GM19463 (cell line): ENCODE results near the gene UNCX.
"Not testable (repeated sequence)": the region's sequence is repeated elsewhere in the genome, so short reads cannot be mapped to it uniquely, and the experiment has no call there.

Experiments
- ATAC-seq: cut with Tn5 transposase; IDR thresholded peaks from one replicate; pipeline ENCODE4 v1.9.1; 2021; ENCODE audit warnings: mild to moderate bottlenecking, moderate library complexity; ENCODE audit not compliant: unreplicated experiment

The UNCX gene

DNA sequence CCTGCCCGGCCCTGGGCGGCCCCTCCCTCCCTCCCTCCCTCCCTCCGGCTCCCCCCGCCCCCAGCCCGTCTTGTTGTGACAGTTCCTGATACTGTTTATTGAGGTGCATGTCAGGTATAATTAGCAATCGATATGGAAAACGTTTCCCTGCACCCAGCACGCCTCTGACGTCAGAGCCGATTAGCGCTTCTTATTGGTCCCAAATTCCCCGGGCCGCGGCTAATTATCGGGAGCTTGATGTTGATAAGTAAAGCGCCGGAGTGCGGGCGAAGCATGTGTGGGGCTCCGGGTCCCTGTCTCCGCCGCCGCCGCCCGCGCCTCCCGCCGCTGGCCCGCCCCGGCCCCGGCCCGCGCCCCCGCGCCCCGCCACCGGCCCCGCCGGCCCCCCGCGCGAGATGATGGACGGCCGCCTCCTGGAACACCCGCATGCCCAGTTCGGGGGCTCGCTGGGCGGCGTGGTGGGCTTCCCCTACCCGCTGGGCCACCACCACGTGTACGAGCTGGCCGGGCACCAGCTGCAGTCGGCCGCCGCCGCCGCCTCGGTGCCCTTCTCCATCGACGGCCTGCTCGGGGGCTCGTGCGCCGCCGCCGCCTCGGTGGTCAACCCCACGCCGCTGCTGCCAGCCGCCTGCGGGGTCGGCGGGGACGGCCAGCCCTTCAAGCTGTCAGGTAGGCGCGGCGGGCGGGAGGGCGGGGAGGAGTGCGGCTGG, at the start of gene UNCX:
UNCX (plus strand) TSS at position 250 of the 710 bp plus-strand sequence; CDS start at position 396, 146 bp downstream.
- ATAC-seq, result no peak

DNA sequence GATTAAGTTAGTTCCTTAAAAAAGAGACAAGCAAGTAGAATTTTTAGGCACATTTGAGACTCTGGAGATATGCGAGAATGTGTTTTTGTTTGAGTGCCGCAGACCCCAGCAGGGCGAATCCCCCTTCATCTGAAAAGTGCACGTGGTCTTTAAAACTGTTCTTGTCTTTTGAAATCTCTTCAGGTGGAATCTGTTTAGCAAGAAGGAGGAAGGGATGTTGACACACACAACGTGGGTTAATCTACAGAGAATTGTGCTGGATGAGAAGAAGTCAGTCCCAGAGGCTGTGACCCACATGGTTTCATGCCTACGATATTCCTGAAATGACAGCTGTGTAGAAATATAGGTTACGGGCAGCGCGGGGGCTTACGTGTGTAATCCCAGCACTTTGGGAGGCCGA, 45.5 kb upstream of the UNCX start:
- ATAC-seq, result no peak

DNA sequence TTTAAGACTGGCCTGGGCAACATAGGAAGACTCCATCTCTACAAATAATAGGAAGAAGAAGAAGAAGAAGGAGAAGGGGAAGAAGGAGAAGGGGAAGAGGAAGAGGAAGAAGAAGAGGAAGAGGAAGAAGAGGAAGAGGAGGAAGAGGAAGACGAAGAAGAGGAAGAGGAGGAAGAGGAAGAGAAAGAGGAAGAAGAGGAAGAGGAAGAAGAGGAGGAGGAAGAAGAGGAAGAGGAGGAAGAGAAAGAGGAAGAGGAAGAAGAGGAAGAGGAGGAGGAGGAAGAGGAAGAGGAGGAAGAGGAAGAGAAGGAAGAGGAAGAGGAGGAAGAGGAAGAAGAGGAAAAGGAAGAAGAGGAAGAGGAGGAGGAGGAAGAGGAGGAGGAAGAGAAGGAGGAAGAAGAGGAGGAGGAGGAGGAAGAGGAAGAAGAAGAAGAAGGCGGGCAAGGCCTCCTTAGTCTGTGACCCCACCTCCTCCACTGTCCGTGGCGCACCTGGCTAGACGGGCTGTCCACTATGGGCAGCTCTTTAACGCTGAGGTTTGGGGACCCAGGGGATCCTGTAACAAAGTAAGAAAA, 43.9 kb upstream of the UNCX start:
- ATAC-seq, result no peak

DNA sequence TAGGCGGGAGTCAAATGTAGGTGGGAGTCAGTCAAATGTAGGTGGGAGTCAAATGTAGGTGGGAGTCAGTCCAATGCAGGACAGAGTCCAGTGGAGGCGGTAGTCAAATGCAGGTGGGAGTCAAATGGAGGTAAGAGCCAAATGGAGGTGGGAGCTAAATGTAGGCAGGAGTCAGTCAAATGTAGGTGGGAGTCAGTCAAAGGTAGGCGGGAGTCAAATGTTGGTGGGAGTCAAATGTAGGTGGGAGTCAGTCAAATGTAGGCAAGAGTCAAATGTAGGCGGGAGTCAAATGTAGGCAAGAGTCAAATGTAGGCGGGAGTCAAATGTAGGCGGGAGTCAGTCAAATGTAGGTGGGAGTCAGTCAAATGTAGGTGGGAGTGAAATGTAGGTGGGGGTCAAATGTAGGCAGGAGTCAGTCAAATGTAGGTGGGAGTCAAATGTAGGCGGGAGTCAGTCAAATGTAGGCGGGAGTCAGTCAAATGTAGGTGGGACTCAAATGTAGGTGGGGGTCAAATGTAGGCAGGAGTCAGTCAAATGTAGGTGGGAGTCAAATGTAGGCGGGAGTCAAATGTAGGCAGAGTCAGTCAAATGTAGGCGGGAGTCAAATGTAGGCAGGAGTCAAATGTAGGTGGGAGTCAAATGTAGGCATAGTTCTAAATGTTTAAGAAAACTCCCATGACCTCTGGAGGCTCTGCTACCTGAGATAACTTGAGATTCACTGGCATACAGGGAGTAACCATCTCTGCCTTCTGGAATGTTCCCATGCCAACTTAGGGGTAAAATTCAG, 42.5 kb upstream of the UNCX start:
- ATAC-seq, result no peak

DNA sequence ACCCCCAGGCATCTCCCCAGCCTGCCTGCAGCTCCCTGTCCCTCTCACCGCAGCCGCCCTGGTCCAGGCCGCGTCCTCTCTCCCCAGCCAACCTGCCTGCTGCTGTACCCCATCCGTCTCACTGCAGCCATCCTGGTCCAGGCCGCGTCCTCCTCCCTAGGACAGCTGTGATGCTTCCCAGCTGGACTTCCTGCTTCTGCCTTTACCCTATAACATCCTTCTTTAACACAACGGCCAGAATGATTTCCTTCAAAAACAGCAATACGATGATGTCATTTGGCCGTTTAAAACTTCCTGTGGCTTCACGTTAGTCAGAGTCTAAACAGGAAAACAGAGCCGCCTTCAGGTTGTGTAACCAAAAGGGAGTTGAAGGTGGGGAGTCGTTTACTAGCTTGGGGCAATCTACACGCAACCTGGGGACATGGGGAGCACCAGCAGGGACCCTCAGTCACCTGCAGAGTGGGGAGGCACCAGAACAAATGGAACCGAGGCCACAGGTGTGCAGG, 40.4 kb upstream of the UNCX start:
- no peak for ATAC-seq

DNA sequence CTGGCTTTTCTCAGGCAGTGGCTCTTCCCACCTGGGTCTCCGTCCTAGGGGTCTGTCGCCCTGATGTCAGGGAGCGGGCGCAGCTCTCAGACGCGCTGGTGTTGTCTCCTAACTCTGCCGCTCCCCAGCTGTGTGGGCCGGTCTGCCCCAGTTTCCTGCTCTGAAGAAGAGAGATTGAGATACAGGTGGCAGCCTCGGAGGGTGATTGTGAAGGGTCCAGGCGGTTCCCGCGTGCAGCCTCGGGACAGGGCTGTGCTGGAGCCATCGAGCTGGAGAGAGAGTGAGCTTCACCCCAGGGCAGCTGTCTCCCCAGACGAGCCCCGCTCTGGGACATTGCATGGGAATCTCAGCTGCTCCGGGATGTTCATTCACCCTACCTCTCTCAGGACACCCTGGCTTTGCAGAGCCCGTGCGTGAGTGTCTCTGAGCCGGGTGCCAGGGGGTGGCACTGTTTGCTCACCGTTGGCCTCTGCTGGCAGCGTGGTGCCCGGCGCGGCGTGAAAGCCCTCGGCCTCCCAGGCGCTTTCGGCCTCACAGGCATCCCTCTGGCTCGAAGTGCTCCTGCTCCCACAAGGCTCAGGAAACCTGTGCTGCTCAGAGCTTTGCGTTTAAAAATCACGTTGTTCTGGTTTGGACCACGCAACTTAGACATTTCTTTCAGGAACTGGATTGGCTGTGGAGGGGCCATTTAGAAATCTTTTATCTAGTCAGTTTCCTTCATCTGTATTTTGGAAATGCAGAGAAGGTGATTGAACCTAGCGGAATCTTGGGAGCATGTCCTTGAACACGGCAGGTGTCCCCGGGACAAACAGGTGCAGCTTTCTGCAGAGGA, 38.9 kb upstream of the UNCX start:
- no peak for ATAC-seq

DNA sequence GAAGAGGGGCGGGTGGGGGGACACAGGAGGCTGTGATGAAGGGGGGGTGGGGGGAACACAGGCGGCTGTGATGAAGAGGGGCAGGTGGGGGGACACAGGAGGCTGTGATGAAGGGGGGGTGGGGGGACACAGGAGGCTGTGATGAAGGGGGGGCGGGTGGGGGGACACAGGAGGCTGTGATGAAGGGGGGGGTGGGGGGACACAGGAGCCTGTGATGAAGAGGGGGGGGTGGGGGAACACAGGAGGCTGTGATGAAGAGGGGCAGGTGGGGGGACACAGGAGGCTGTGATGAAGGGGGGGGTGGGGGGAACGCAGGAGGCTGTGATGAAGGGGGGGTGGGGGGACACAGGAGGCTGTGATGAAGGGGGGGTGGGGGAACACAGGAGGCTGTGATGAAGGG, 36.2 kb upstream of the UNCX start:
- ATAC-seq, result not testable (repeated sequence)

DNA sequence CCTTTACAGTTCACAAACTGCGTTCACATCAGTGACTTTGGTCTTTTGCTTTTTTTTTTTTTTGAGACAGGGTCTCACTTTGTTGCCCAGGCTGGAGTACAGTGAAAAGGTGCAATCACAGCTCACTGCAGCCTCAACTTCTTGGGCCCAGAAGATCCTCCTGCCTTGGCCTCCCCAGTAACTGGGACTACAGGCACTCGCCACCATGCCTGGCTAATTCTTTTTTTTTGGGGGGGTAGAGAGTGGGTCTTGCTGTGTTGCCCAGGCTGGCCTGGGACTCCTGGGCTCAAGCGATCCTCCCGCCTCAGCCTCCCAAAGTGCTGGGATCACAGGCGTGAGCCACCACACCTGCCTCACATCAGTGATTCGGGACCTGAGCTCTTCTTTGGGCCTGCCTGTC, 35.7 kb upstream of the UNCX start:
- ATAC-seq, result no peak

DNA sequence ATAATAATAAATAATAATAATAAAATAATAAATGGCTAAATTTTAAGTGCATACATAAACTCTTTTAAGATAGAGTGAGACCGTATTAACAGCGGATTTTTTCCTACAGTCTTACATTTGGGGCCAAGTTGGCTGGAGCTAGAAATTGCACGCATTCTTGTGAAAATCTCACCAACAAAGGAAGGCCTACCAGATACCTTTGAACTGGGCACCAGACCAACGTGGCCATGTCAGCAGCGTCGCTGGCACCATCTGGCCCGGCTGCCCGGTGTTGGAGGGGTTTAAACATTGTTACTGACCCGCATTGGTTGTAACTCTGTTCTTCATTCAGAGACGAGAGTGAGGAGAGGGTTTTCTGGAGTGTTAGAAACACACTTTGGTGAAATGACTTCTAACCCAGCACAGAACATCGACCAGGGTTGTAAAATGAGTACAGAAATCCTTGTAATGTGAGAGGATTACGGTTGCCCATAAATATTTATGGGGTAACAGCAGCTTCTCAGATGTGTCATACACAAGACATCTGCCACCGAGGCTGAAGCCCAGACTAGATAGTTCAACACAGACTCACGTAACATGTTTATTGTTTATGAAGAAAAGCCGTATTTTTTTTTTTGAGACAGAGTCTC, 34.6 kb upstream of the UNCX start:
- ATAC-seq, result no peak

DNA sequence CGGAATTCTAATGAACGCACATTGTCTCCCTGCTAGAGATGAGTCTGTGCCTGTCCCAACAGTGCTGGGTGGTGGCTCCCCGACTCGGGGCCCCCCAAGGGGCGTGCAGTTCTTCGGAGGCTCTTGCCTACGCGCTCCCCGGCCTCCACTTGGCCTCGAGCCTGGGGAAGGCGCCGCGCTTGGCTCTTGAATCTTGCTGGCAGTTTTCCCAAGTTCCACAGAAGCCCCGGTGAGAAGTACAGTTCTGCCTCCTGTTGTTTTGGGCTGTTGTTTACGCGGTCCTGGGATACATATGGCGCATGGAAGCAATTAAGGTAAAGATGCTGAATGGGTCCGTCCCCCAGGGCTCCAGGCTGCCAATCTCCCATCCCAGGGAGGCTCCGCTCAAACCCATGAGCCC, 32.6 kb upstream of the UNCX start:
- no peak for ATAC-seq

DNA sequence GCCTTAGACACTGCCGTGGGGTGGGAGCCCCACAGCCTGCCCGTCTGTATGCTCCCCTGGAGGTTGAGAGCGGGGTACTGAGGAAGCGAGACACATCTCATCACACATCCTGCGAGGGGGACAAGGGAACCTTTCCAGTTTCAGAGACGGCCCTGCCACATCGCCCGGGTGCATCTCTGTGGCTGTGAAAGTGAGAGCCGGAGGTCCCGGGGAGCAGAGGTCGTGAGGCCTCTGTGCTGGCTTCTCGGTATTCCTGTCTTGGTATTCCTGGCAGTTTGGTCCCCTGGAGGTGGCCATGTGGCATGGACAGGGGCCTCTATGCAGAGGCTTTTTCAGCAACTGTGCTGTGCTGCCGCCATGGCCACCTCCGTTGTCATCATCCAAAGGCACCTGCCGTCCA, 30.8 kb upstream of the UNCX start:
- ATAC-seq, result no peak

DNA sequence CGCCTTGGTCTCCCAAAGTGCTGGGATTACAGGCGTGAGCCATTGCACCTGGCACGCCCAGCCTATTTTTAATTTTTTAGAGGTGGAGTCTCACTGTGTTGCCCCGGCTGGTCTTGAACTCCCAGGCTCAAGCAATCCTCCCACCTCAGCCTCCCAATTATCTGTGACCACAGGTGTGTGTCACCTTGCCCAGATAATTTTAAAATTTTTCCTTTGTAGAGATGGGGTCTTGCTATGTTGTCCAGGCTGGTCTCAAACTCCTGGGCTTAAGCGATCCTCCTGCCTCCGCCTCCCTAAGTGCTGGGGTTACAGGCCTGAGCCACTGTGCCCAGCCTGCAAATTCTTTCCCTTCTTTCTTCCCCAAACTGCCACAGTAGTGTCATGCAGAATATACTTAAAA, 29.8 kb upstream of the UNCX start:
- ATAC-seq, result not testable (repeated sequence)

DNA sequence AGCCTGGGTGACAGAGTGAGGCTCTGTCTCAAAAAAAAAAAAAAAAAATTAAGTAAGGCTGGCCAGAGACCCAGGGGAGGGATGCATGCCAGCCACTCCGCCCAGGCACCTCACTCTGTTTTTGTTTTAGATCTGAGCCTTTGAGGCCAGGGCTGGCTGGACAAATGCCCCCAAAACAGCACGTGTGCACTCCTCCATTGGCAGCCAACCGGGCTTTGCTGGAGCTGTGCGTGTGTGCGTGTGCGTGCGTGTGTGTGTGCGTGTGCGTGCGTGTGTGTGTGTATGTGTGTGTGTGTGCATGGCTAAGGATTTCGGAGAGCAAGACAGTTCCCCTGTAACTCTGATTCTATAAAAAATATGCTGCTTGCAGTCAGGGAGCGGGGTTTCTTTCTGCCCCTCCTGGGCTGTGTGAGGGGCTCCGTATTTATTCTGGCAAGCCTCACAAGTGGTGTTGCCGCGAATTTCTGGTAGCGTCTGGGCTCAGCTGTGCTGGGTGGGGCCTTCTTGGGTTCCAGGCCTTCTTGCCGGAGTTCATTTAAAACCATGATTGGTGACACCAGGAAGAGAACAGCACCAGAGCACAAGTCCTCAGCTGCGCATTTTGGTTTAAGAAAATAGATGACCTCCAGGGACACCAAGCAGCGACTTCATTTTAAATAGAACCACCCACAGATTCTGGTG, 28.1 kb upstream of the UNCX start:
- no peak for ATAC-seq

DNA sequence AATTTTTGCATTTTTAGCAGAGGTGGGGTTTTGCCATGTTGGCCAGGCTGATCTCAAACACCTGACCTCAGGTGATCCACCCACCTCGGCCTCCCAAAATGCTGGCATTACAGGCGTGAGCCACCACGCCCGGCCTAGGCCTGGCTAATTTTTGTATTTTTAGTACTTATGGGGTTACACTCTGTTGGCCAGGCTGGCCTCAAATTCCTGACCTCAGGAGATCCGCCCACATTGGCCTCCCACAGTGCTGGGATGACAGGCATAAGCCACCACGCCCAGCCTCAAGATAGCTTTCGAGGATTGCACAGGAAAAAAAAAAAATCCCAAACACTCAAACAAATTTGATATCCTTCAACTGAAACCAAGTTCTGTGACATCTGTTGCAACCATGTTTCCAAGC, 26.9 kb upstream of the UNCX start:
- not testable (repeated sequence) for ATAC-seq

DNA sequence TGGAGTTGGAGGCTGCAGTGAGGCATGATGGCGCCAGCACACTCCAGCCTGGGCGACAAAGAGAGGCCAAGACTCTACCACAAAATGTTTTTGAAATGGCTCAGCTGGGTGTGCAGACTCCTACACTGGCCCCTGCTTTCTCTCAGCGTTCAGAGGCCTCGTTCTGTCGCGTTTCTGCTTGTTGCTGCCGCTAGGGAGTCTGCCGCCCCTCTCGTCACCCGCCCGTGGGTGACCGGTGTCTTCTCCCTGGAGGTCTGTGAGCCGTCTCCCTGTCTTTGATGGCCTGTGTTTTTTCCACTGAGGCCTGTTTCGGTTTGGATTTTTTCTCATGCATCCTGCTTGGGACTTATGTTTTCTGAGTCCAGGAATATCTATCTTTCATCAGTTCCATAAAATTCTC, 23.6 kb upstream of the UNCX start:
- no peak for ATAC-seq

DNA sequence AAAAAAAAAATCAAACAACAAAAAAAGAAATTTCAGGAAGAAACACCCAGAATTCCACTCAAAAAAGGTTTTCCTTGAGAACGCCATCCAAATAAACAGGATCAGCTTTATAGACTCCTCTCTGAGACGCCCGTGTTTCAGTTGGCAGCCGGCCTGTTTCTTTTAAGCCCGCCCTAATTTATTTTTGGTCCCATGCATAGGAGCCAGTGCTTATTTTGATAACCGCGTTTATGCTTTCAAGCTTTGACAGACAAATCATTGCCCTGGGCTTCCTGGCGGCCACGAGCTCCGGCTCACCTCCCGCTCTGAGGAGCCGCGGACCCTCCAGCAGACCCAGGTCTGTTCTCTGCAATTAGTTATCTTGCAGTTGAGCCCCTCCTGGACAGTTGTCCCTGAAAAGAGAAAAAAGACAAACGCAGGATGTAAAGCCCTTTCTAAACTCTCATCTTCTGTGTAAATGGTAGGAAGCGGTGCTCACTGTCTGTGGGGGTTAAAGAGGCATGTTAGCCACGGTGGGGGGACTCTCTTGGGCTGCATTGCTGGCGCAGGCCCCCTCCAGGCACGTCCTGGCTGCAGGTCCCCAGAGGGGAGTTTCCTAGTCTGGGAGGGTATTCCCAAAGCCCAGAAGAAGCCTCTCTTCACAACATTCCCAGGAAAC, 22.2 kb upstream of the UNCX start:
- ATAC-seq, result no peak

DNA sequence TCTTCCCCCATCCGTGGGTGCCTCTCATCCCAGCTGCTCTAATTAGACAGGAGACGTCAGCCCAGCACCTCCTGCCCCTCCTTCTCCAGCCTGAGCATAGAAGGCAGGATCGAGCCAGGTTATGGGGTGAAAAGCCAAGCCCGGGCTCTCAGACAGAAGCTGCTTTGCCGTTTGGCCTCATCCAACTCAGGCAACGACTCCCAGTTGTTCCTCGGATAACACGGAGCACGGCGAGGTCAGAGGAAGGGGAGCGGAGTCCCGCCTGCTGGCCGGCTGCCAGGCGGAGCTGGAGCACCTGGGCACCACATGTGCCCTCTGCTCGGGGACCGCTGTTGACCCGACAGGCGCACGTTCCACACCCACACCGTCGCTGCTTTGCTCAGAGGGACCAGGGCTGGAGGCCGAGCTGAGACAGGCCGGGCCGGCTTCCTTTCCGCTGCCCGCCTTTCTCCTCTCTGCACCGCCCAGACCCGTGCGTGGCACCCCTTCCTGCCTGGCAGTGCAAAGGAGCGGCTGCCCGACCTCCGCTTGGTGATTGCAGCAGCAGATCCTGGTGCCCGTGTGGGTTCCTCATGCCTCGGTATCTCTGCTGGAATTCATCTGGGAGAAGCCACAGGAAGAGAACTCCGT, 21.6 kb upstream of the UNCX start:
- ATAC-seq, result no peak

DNA sequence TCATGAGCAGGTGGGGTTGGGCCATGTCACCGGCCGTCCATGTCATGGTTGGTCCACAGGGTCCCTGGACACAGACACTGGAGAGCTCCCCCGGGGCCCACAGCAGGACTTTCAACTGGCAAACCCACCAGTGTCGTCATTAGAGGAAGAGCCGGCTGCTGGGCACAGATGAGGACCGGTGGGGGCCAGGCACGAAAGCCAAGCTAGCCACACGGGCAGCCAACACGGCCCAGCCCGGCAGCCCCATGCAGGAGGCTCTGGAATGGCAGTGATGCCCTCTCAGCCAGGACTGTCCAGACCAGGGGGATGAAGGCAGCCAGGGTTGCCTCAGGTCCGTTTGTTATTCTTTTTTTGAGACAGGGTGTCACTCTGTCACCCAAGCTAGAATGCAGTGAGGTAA, 21.1 kb upstream of the UNCX start:
- ATAC-seq, result no peak

DNA sequence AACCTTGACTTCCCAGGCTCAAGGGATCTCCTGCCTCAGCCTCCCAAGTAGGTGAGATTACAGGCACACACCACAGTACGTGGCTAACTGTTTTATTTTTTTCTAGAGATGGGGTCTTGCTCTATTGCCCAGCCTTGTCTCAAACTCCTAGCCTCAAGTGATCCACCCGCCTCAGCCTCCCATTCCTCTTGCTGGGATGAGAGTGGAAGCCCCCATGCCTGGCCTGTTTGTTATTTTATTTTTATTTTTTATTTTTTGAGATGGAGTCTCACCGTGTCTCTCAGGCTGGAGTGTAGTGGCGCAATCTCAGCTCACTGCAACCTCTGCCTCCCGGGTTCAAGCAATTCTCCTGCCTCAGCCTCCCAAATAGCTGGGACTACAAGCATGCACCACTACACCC, 20.6 kb upstream of the UNCX start:
- not testable (repeated sequence) for ATAC-seq
